HG03432 (cell line): ENCODE measurements around the gene TMEM186.
"Not testable (repeated sequence)": the region's sequence is repeated elsewhere in the genome, so short reads cannot be mapped to it uniquely, and the experiment has no call there.

Experiments
- ATAC-seq: cut with Tn5 transposase; IDR thresholded peaks from one replicate; pipeline ENCODE4 v1.9.1; 2021; ENCODE audit warnings: mild to moderate bottlenecking, moderate library complexity; ENCODE audit not compliant: unreplicated experiment

Gene TMEM186

DNA sequence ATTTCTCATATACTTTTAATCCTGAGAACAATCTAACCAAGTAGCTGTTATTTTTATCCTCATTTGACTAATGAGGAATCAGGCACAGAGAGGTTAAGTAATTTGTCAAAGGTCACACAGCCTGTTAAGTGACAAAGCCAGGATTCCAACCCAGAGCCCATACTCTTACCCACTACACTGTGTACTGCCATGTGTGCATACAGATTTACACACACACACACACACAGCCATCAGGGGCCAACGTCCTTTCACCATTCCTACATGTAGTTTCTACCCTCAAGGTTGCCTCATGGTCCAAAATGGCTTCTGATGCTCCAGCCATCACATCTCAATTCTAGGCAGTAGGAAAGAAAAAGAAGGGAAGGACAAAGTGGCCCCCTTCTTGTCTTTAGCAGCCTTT lies 22.1 kb downstream of the TMEM186 start:
- no peak for ATAC-seq

DNA sequence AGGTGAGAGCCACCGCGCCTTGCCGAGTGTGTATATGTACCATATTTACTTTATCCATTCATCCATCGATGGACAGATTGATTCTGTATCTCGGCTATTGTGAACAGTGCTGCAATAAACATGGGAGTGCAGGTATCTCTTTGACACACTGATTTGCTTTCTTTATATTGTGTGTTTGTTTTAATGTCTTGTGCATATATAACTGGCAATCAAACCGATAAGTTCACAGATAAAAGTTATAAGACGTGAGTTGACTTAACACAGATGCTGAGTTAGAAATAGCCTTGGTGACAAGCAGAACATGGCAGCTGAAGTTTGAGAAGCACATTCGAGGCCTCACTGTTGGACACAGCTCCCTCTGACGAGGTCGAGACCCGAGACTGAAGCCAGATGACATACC lies 23.2 kb downstream of the TMEM186 start:
- no peak for ATAC-seq

DNA sequence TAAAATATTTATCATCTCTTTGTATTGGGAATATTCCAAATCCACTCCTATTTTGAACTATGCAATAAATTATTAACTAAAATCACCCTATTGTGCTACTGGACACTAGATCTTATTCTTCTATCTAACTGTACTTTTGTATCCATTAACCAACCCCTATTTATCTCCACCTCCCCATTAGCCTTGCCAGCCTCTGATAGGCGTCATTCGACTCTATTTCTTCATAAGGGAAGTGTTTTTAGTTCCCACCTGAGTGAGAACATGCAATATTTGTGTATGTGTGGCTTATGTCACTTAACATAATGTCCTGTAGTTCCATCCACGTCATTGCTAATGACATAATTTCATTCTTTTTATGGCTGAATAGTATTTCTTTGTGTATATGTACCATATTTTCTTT lies 23.9 kb downstream of the TMEM186 start:
- no peak for ATAC-seq

- no peak for ATAC-seq
These were observed 28.7 kb downstream of the TMEM186 start for GRCh38 chr16:8768692-8769091.

- no peak for ATAC-seq
These were observed 29.2 kb downstream of the TMEM186 start for GRCh38 chr16:8768283-8768682.

DNA sequence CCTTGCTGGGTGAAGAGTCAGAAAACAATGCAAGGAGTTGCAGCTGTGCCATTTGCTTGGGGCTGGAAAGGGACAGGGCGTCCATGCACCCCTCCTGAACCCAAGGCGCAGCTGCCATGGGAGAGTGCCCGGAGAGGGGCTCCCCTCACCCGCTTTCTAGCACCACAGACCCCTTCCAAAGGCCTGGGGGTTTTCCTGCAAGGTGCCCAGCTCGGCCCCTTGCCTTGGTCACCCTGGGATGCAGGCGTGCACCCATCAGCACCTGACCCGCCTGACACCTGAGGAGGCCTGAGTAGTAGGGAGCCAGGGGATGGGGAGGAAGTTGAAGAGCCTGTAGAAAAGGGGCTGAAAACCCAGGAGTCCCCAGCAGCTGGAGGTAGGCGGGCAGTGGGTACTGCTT lies 30.3 kb downstream of the TMEM186 start:
- ATAC-seq: no peak

DNA sequence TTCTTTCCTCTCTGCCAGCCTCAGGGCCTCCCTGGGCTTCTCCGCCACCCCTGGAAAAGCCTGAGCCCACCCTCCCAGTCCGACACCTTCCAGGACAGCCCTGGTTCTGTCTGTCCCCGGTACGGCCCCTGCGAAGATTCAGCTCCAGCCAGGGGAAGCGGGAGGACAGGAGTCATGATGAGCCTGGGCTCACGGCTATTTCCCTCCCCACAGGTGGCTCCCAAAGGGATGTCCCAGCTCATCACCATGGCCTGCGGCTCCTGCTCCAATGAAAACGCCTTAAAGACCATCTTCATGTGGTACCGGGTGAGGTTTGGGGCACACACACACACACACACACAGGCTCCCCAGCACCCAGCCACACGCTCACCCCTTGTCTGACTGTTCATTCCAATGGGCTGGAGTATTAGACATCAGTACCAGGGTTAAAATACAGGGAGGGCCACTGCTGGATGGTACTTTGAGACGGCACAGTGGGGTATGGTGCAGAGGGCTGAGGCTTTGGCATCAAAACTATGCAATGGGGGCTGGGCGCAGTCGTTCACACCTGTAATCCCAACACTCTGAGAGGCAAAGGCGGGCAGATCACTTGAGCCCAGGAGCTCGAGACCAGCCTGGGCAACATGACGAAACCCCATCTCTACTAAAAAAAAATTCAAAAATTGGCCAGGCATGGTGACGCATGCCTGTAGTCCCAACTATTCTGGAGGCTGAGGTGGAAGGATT lies 32.8 kb downstream of the TMEM186 start:
- no peak for ATAC-seq

- ATAC-seq: no peak
These were observed 33.5 kb downstream of the TMEM186 start for GRCh38 chr16:8763899-8764298.

GRCh38 chr16:8763083-8763482 lies 34.4 kb downstream of the TMEM186 start:
- no peak for ATAC-seq

DNA sequence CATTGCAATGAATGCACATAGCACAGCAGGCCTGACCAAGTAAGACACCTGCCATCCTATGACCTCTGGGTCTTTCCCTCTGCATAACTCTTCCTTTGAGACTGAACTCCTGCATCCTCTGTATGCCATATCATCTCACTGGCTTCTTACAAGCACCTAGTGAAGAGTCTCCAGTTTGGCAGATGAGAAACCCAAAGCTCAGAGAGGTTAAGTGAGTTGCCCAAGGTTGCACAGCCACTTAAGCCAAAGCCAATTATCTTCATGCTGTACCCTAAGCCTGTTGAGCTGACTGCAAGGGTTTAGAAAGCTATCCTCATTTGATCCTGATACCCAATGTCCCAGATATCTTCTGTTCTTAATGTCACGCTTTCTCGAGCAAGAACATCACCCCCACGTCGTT lies 35.2 kb downstream of the TMEM186 start:
- no peak for ATAC-seq

DNA sequence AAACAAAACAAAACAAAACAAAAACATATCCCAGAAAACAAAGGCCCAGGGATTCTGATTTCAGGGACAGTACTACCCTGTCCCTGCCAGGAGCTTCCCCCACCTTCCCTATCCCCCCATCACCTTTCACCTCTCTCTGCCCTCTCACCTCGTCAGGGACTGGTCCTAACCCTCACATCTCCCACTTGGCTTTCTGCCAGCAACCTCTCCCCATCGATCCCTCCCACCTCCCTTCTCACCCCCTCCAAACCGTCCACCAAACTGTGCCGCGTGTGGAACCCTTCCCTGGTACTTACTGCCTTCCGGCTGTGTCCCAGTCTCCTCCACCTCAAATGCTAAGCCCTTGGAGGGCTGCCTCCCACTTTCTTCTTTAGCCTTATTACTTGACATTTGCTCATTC lies 36.4 kb downstream of the TMEM186 start:
- no peak for ATAC-seq

DNA sequence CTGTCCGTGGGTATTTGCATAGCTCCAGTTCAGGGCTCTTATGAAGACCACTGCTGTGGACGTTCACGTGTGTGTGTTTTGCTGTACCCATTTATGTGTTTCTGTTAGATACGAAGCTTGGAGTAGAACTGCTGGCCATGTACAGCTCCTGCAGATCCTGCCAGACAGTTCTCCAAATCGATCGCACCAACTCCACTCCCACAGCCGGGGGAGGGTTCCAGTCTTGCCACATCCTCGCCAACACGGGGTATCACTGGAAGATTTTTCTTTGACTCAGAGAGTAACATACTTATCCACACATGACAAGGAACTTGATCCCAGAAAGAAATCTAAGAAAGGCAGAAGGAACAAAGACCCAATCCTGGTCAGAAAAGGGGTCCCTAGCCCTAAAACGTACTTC lies 37.4 kb downstream of the TMEM186 start:
- no peak for ATAC-seq

GRCh38 chr16:8758022-8758421 lies 39.4 kb downstream of the TMEM186 start:
- ATAC-seq: no peak

GRCh38 chr16:8756755-8757154 lies 40.7 kb downstream of the TMEM186 start:
- no peak for ATAC-seq

GRCh38 chr16:8753416-8754054 lies 43.9 kb downstream of the TMEM186 start:
- no peak for ATAC-seq

DNA sequence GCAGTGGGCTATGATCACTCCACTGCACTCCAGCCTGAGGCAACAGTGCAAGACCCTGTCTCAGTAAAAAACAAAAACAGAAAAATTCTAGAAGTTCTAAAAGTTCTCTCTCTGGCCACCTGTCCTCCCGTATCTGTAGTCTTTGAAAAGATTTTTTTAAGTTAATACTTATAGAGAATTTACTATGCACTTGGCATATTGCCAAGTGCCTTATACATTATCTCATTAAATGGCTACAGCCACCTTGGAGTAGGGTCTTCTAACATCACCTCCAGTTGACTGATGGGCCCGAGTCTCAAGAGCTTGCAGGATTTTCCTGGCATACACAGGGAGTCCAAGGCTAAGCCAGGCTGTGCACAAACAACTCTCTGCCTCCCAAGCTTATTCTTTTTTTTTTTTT lies 44.7 kb downstream of the TMEM186 start:
- no peak for ATAC-seq

- no peak for ATAC-seq
These were observed 45.7 kb downstream of the TMEM186 start for GRCh38 chr16:8751481-8752311.

DNA sequence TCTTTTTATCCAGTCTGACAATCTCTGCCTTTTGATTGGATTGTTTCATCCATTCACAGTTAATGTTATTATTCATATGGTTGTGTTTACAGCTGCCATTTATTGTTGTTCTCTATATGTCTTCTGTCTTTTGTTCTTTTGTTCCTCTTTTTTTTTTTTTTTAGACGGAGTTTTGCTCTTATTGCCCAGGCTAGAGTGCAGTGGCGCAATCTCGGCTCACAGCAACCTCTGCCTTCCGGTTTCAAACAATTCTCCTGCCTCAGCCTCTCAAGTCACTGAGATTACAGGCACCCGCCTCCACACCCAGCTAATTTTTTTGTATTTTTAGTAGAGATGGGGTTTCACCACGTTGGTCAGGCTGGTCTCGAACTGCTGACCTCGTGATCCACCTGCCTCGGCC lies 48.5 kb downstream of the TMEM186 start:
- not testable (repeated sequence) for ATAC-seq
